Keratinocyte (primary cell): ENCODE results near the gene SEC24B. TPM values are rescaled to one million over a fixed set of nuclear protein-coding genes. Genes with fewer than 3 reads are reported as not detected.

Experiments used
- DNase-seq: peaks from one replicate; pipeline ENCODE4 v3.0.0-alpha.2; 2011; ENCODE audit warnings: low read depth, missing footprints, low spot score
- FAIRE-seq: peaks from 2 replicates; lab custom pipeline; 2011; peaks lifted over from hg19 to GRCh38; lab: Jason Lieb, UNC
- H2AFZ ChIP-seq: 2 replicates; pipeline ENCODE4 v1.6.0; 2012; ENCODE audit warnings: low read length, control low read depth, inconsistent platforms; ENCODE audit not compliant: control insufficient read depth
- H3K27ac ChIP-seq: 2 replicates; pipeline ENCODE4 v1.5.1; 2011; ENCODE audit warnings: low read length; ENCODE audit not compliant: control insufficient read depth, insufficient read depth
- H3K27me3 ChIP-seq: 3 replicates; pipeline ENCODE4 v1.6.0; 2011; ENCODE audit warnings: low read length; ENCODE audit not compliant: control insufficient read depth, insufficient read depth; ENCODE audit errors: extremely low read depth
- H3K36me3 ChIP-seq, 2 experiments: 2 replicates in 1 of 2; 3 replicates in 1 of 2; pipeline ENCODE4 v1.5.1; 2011; ENCODE audit warnings: low read length in 2 of 2, mild to moderate bottlenecking in 1 of 2; ENCODE audit not compliant: control insufficient read depth in 2 of 2, insufficient read depth in 2 of 2; ENCODE audit errors: extremely low read depth in 1 of 2
- H3K4me1 ChIP-seq: 3 replicates; pipeline ENCODE4 v1.5.1; 2011; ENCODE audit warnings: low read length; ENCODE audit not compliant: control insufficient read depth, insufficient read depth; ENCODE audit errors: extremely low read depth
- H3K4me2 ChIP-seq: 3 replicates; pipeline ENCODE4 v1.6.0; 2011; ENCODE audit warnings: low read depth, low read length; ENCODE audit not compliant: control insufficient read depth, insufficient read depth; ENCODE audit errors: extremely low read depth
- H3K4me3 ChIP-seq, 3 experiments: fragments of 200-600 bp in 1 of 3; sonication (generic) in 1 of 3; 2 replicates in 2 of 3; 3 replicates in 1 of 3; pipeline ENCODE4 v1.5.1; 2011 to 2016; ENCODE audit warnings: low read length in 3 of 3, mild to moderate bottlenecking in 3 of 3, control low read depth in 2 of 3, inconsistent platforms in 1 of 3, low read depth in 1 of 3, mixed read lengths in 1 of 3, mixed run types in 1 of 3, moderate library complexity in 1 of 3; ENCODE audit not compliant: control insufficient read depth in 2 of 3, insufficient read depth in 2 of 3; ENCODE audit errors: extremely low read depth in 1 of 3
- H3K79me2 ChIP-seq: 2 replicates; pipeline ENCODE4 v1.6.0; 2012; ENCODE audit warnings: low read length; ENCODE audit not compliant: control insufficient read depth, insufficient read depth
- H3K9ac ChIP-seq: 3 replicates; pipeline ENCODE4 v1.6.0; 2011; ENCODE audit warnings: low read length; ENCODE audit not compliant: control insufficient read depth, insufficient read depth; ENCODE audit errors: extremely low read depth
- H3K9me1 ChIP-seq: 3 replicates; pipeline ENCODE4 v1.6.0; 2011; ENCODE audit warnings: low read length; ENCODE audit not compliant: control insufficient read depth, insufficient read depth; ENCODE audit errors: extremely low read depth
- H3K9me3 ChIP-seq: 2 replicates; pipeline ENCODE4 v1.5.1; 2012; ENCODE audit warnings: low read depth, low read length; ENCODE audit not compliant: control insufficient read depth
- H4K20me1 ChIP-seq: 3 replicates; pipeline ENCODE4 v1.6.0; 2011; ENCODE audit warnings: low read length; ENCODE audit not compliant: control insufficient read depth, insufficient read depth; ENCODE audit errors: extremely low read depth
- EZH2 ChIP-seq: IDR thresholded peaks from one replicate; pipeline ENCODE4 v1.6.1; 2012; ENCODE audit warnings: inconsistent platforms, mild to moderate bottlenecking, low read length, moderate library complexity
- dilution Hi-C: fragments of 300-500 bp; cut with MboI; formaldehyde crosslinking; loops from one replicate; pipeline ENCODE4 v1.7.0; 2020; ENCODE audit warnings: low sequenced_read_pairs; ENCODE audit not compliant: extremely low pct_ligation_motif_present
- polyA plus RNA-seq, 5 experiments: library from polyadenylated mRNA; depleted of rRNA in 3 of 5; stranded (reverse) in 3 of 5; stranded (forward) in 1 of 5; unstranded in 1 of 5; fragments of >200 nt; gene quantifications; 1 replicate in 1 of 5; 2 replicates in 3 of 5; 3 replicates in 1 of 5; pipeline versions ENCODE4 v1.2.1 to v1.2.3, GENCODE V29; 2011 to 2012; ENCODE audit warnings: missing spikeins in 2 of 5, low read depth in 1 of 5, low replicate concordance in 1 of 5
- TF ChIP-seq, protein P1 (sequence below), 3 experiments: IDR thresholded peaks in 1 of 3; conservative IDR thresholded peaks in 1 of 3; optimal IDR thresholded peaks in 1 of 3; 2 replicates in 2 of 3; 3 replicates in 1 of 3; pipeline versions ENCODE3 to v1.5.1; 2011; ENCODE audit warnings: low read length in 3 of 3, mild to moderate bottlenecking in 3 of 3, moderate library complexity in 2 of 3, control low read depth in 1 of 3, inconsistent platforms in 1 of 3; ENCODE audit not compliant: insufficient read depth in 2 of 3; ENCODE audit errors: extremely low read depth in 1 of 3

The SEC24B gene
- polyA plus RNA-seq, 1 donor (not counting 4 experiments of a cell fraction or from before 2014, with no cell fraction given), result 53.4 TPM

- Histone ChIP-seq H3K9me1 (no peaks in the 10 kb centered on the region), H3K9ac (no peak overlapping the region), H3K36me3 (no peaks in the 10 kb centered on the region), H3K9me3 (no peaks in the 10 kb centered on the region), H3K27ac (no peak overlapping the region), H3K4me2 (no peak overlapping the region), H3K4me1 (peaks cover 4% of the 10 kb centered on the region), H4K20me1 (no peaks in the 10 kb centered on the region), H3K79me2 (no peaks in the 10 kb centered on the region), H2AFZ (no peak overlapping the region), H3K4me3 (no peak overlapping the region), H3K27me3 (no peaks in the 10 kb centered on the region)
- dilution Hi-C loops, result no loop called here
- no peak for FAIRE-seq
- no peak for DNase-seq
- TF ChIP-seq EZH2, result no peak
- TF ChIP-seq, protein P1, sequence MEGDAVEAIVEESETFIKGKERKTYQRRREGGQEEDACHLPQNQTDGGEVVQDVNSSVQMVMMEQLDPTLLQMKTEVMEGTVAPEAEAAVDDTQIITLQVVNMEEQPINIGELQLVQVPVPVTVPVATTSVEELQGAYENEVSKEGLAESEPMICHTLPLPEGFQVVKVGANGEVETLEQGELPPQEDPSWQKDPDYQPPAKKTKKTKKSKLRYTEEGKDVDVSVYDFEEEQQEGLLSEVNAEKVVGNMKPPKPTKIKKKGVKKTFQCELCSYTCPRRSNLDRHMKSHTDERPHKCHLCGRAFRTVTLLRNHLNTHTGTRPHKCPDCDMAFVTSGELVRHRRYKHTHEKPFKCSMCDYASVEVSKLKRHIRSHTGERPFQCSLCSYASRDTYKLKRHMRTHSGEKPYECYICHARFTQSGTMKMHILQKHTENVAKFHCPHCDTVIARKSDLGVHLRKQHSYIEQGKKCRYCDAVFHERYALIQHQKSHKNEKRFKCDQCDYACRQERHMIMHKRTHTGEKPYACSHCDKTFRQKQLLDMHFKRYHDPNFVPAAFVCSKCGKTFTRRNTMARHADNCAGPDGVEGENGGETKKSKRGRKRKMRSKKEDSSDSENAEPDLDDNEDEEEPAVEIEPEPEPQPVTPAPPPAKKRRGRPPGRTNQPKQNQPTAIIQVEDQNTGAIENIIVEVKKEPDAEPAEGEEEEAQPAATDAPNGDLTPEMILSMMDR (optimal IDR thresholded peaks at IDR 0.05 in 1 of 3, IDR thresholded peaks at IDR 0.05 in 1 of 3, conservative IDR thresholded peaks at IDR 0.05 in 1 of 3; ENCODE audit: extremely low read depth in 1 of 3, insufficient read depth in 2 of 3, low read length in 3 of 3), result no peak
Observed at GRCh38 chr4:109414938-109415337, 18.7 kb upstream of the SEC24B start.

DNA sequence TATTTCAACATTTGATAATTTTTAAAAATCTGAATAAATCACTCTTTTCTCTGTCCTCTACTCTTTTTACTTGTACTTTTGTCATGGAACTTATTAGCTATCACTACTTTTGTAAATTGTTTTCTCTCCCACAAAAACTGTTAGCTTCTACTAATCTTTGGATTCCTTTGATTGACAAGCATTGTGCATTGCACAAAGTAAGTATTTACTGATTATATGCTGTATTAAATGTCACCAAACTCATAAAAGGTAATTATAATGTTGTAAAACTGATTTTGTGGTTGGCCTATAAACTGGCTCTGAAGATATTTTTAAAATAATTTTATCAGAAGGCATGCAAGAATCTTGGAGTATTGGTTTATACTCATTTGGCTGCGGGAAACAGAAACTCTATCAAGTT lies 15.0 kb upstream of the SEC24B start:
- no peaks in the 10 kb centered on the region for H3K9me1 ChIP-seq
- no peaks in the 10 kb centered on the region for H3K4me1 ChIP-seq
- no peaks in the 10 kb centered on the region for H3K27me3 ChIP-seq
- H3K9me3 ChIP-seq, result no peaks in the 10 kb centered on the region
- TF ChIP-seq, protein P1 (optimal IDR thresholded peaks at IDR 0.05 in 1 of 3, IDR thresholded peaks at IDR 0.05 in 1 of 3, conservative IDR thresholded peaks at IDR 0.05 in 1 of 3; ENCODE audit: extremely low read depth in 1 of 3, insufficient read depth in 2 of 3, low read length in 3 of 3), result no peak
- TF ChIP-seq EZH2, result no peak
- no peak overlapping the region for H3K9ac ChIP-seq
- H3K79me2 ChIP-seq, result no peaks in the 10 kb centered on the region
- dilution Hi-C loops, result no loop called here
- no peak overlapping the region for H3K27ac ChIP-seq
- H4K20me1 ChIP-seq, result no peaks in the 10 kb centered on the region
- H3K36me3 ChIP-seq, result no peaks in the 10 kb centered on the region
- no peak overlapping the region for H3K4me2 ChIP-seq
- no peak overlapping the region for H2AFZ ChIP-seq
- H3K4me3 ChIP-seq, result no peak overlapping the region
- DNase-seq (no peak), FAIRE-seq (no peak)
